Motor neuron (in vitro differentiated cells): ENCODE data around the gene GRID1. TPM values are rescaled to one million over a fixed set of nuclear protein-coding genes. Genes with fewer than 3 reads are reported as not detected.
A peak's percentile ranks its signal among the peaks of the same experiment; 100 is the strongest.

Source experiments
- ATAC-seq, 8 experiments: fragments of 200-7000 bp; cut with Tn5 transposase; replicated peaks in 6 of 8; 2 replicates each; pipeline ENCODE4 v1.8.0; 2021; ENCODE audit warnings: mild to moderate bottlenecking in 8 of 8, moderate library complexity in 8 of 8
- H3K27ac ChIP-seq, 2 donors: fragments of 250-450 bp; sonication (Bioruptor Pico); 2 replicates each; pipeline ENCODE4 v1.9.0; 2021; ENCODE audit warnings: antibody characterized with exemption in 2 of 2, mild to moderate bottlenecking in 2 of 2, moderate library complexity in 1 of 2
- H3K4me1 ChIP-seq, 2 donors: fragments of 250-450 bp; sonication (Bioruptor Pico); replicated peaks in 1 of 2; 2 replicates each; pipeline ENCODE4 v1.6.1; 2021; ENCODE audit warnings: antibody characterized with exemption in 2 of 2, mild to moderate bottlenecking in 2 of 2, moderate library complexity in 1 of 2
- H3K4me3 ChIP-seq, 5 donors: fragments of 250-450 bp; sonication (Bioruptor Pico); 2 replicates each; pipeline ENCODE4 v1.9.0; 2021; ENCODE audit warnings: antibody characterized with exemption in 5 of 5, mild to moderate bottlenecking in 5 of 5, moderate library complexity in 4 of 5
- WGBS, 10 experiments: fragments of 450-650 bp; shearing (Covaris generic); methylation state at CpG; one replicate each; pipeline ENCODE4 v1.0.0; 2022; 5-methylcytosine and 5-hydroxymethylcytosine counted together
- in situ Hi-C, 9 experiments: fragments of 400-800 bp; cut with MboI; loops; one replicate each; pipeline ENCODE4 v1.15.0; 2021; ENCODE audit warnings: low sequenced_read_pairs in 9 of 9, low pct_unique_long_range_greater_than_20kb in 2 of 9; ENCODE audit not compliant: unreplicated experiment in 9 of 9
- total RNA-seq, 8 experiments: library from RNA; unstranded; fragments of 300-600 nt; gene quantifications; 2 replicates each; pipeline versions ENCODE4 v1.2.3 to v1.2.4, GENCODE V29; 2022

The GRID1 gene
- total RNA-seq, 8 experiments from 2014 or later = 0.15 to 10.0 (median 6.0) TPM

DNA sequence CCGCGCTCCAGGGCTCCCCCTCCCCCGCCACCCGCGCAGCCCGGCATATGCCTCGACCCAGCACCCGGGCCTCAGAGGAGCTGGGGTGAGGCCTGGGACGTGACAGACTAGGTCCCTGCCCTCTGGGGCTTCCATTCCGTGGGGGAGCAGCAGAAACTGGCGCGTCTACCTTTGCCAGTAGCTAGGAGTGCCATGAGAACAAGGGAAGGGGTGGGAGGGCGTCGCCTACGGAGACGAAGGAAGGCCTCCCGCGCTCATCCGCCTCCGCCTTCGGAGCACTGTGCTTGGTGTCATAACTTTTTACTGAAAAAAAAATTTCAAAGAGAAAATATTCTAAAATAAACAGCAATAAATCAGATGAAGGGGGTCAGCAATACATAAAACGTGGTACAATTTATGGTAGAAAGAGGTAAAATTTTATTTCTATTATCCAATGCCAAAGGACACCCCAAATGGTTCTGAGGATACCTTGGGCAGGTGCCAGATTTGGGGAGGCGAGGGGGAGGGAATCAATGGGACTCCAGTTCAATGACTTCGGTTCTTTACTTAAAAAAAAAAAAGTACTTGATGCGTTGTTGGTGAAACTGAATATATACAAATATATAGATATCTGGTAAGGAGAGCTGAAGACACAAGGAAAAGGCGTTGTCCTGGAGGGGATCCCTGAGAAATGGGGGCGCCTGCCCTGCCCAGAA, 35.1 kb upstream of the GRID1 start:
- H3K4me1 ChIP-seq = peaks cover 0 to 10% of the 10 kb centered on the region in 2 donors
- ATAC-seq = peak in 1 of 8 experiments; percentile 3
- H3K27ac ChIP-seq = no peak overlapping the region
- in situ Hi-C loops = loop anchor here in 2 of 9 experiments (25.0 kb wide), 1 partner anchor 186 kb away; no protein-coding TSS in a partner anchor
- H3K4me3 ChIP-seq = peak overlapping the region in 4 of 5 donors; percentile 46 to 50 (median 48)
- 4 to 40% (median 31%) methylated on average over 3 to 16 of the region's 27 CpGs; no CpG with 5 or more reads in 1 of the 10 experiments for WGBS, 10 experiments

DNA sequence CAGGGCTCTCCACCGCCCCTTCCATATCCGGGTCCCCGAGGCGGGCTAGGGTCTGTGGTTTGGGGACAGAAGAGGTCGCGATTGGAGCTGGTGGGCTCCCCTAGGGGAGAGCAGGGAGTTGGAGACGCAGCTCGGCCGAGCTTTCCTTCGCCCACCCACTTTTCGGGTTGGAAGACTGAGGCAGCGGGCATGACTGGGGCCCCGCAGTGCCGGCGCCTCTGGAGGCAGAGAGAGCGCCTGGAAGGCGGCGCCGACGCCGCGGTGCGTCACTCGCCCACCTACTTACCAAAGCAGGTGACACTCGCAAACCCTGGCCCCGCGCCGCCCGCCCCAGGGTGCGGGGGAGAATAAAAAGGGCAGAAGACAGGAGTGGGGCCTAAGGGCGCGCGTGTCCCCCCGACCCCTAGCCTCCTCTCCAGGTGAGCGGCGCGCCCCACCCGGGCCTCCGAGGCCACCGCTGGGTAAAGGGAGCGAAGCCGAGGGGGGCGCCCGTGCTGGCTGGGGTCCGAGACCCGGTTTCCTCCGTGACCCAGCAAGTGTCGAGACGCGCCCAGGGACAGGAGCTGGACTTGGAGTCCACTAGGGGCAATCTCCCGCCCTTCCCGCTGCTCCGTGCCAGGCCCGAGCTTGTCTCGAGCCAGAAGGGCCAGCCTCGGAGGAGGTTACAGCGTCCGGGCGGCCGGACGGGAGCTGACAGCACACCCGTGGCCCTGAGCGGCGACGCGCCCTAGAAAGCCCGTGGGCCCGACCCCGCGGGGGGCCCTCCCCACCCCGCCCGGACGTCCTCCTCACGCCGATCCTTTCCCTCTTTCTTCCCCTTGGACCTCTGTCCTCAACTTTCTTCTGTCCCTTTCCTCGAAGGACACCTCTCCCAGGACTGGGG, 34.4 kb upstream of the GRID1 start:
- Histone ChIP-seq H3K27ac (peak overlapping the region in 1 of 2 donors; percentile 65), H3K4me1 (peaks cover 0 to 10% of the 10 kb centered on the region in 2 donors), H3K4me3 (peak overlapping the region; percentile 37 to 50 (median 47))
- peak in 6 of 8 experiments; percentile 5 to 18 (median 8) for ATAC-seq
- WGBS, 10 experiments = 0 to 10% (median 0%) methylated on average over 1 to 7 of the region's 76 CpGs; no CpG with 5 or more reads in 6 of the 10 experiments
- in situ Hi-C loops = loop anchor here in 2 of 9 experiments (25.0 kb wide), 1 partner anchor 186 kb away; no protein-coding TSS in a partner anchor

DNA sequence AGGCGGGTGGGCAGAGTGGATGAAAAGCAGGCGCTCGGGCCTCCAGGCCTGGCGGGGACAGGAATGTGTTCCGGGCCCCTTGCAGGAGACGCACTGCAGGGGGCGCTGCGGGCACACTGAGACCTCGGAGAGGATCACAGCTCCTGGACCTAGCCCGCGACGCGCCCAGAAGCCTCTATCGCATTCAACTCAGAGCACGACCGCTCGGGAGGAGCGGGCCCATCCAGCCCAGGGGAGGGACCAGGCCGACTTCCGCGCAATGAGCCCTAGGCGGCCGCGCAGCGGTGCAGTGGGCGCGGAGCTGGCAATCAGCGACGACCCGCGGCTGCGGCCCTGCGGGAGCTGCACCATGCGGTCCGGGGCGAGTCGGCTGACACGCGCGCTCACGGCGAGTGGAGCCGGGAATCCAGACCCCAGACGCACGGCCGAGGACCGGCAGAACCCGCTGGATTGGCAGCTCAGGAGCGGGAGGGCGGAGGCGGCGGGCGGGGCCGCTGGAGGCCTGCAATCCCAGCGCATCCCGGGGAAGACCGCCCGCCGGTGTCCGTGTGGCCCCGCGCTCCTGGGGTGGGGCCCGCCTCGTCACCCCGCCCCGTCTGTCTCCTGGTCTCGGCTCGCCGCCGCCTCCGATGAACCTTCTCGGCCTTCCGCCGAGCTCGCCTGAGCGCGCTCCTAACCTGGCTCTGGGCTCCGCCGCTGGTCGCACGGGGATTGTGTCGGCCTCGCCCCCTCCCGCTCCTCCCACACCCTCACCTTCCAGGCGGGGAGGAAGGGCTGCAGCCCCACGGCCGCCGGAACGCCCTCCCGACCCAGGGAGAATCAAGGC, 33.5 kb upstream of the GRID1 start:
- WGBS, 10 experiments = 0 to 17% (median 0%) methylated on average over 1 to 8 of the region's 90 CpGs; no CpG with 5 or more reads in 5 of the 10 experiments
- in situ Hi-C loops = loop anchor here in 5 of 9 experiments (10.0 to 25.0 kb wide), 3 partner anchors 185 to 1788 kb away; no protein-coding TSS in a partner anchor
- Histone ChIP-seq H3K4me1 (peaks cover 0 to 10% of the 10 kb centered on the region in 2 donors), H3K27ac (peak overlapping the region; percentile 63 to 65), H3K4me3 (peak overlapping the region; percentile 37 to 50 (median 47))
- ATAC-seq = peak; percentile 92 to 97 (median 96)

DNA sequence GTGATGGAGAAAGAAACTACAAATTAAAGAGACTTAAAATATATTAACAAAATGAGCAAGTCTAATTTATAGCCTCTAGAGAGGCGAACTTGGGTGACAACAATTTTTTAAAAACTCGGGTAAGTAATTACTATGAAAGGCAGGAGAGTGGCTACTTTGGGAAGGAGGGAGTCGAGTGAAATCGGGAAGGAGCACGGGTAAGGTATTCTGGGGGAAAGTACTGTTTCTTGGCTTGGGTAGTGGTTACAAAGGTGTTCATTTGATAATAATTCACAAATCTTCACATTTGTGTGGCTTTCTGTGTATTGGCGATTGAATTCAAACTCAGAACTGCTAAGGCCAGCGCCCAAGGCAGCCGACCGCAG, 32.9 kb upstream of the GRID1 start:
- in situ Hi-C loops = loop anchor here in 4 of 9 experiments (10.0 to 25.0 kb wide), 2 partner anchors 185 to 1787 kb away; no protein-coding TSS in a partner anchor
- no peak for ATAC-seq
- no peak overlapping the region for H3K27ac ChIP-seq
- peaks cover 0 to 10% of the 10 kb centered on the region in 2 donors for H3K4me1 ChIP-seq
- peak overlapping the region; percentile 37 to 50 (median 47) for H3K4me3 ChIP-seq
- 14 to 72% (median 45%) methylated on average over 3 to 9 of the region's 9 CpGs; no CpG with 5 or more reads in 2 of the 10 experiments for WGBS, 10 experiments

DNA sequence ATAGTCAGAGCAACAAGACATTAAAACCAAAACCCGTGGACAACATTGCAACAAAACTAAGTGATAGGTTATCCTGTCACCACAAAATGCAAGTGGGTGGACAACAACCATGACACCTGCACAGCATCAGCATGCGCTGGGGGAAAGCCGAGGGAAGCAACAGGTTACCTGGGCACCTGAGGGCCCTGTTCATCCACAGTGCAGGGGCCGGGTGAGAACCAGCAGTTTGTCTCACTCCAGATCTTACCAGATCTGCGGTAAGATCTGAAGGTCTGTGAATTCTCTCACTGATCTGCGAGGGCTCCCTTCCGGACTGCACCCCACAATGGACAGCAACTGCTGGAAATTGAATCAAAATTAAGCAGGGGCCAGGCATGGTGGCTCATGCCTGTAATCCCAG, 30.5 kb upstream of the GRID1 start:
- in situ Hi-C loops = loop anchor here in 4 of 9 experiments (10.0 to 25.0 kb wide), 2 partner anchors 188 to 1785 kb away; no protein-coding TSS in a partner anchor
- WGBS, 10 experiments = 29 to 100% (median 75%) methylated on average over 1 to 6 of the region's 7 CpGs; no CpG with 5 or more reads in 3 of the 10 experiments
- Histone ChIP-seq H3K4me3 (no peak overlapping the region), H3K4me1 (peaks cover 12 to 14% of the 10 kb centered on the region in 2 donors), H3K27ac (no peak overlapping the region)
- ATAC-seq = no peak

DNA sequence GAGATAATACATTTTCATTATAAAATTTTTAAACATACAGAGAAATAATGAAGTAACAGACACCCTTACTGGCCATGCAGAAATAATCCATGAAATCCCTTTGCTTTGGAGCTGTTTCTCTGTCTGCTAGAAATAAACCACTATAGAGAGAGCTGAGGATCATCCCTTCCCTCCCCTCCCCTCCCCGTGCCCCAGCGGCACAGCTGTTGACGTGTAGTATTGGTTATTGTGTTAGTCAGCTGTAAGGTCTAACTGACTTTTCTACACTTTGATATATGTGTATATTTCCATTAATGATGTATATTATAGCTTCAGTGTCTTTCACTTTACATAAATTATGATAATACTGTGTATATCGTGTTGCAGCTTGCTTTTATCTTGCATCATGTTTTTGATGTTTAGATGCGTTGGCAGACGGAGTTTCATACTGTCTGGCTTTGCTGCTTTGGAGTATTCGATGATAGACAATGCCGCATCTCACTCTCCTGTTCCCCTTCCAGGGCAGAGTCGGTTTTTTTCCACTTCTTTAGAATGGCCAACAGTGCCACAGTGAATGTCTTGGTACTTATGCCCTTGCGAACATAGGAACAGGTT, 27.4 kb upstream of the GRID1 start:
- WGBS, 10 experiments = 0 to 100% (median 60%) methylated on average over 1 to 10 of the region's 10 CpGs
- Histone ChIP-seq H3K4me3 (no peak overlapping the region), H3K27ac (no peak overlapping the region), H3K4me1 (peaks cover 12 to 14% of the 10 kb centered on the region in 2 donors)
- in situ Hi-C loops = loop anchor here in 4 of 9 experiments (10.0 to 25.0 kb wide), 2 partner anchors 191 to 1782 kb away; no protein-coding TSS in a partner anchor
- peak; percentile 52 to 87 (median 72) for ATAC-seq

DNA sequence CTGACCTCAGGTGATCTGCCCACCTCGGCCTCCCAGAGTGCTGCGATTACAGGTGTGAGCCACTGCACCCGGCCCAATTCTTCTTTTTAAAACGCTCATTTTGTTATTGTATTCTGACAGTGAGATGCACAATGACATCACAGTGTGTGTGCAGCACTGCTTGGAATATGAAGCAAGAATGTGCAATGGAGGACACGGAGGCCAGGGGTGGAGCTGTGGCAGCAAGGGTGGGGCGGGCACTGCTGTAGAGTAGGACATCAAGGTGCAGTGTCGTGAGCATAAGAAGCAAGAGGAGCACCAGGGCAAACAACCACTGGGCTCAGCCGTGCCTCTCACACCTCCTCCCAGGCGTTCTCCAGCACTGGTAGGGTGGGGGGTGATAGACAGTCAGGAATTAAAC, 26.8 kb upstream of the GRID1 start:
- WGBS, 10 experiments = 26 to 83% (median 29%) methylated on average over 1 to 6 of the region's 9 CpGs; no CpG with 5 or more reads in 7 of the 10 experiments
- Histone ChIP-seq H3K4me3 (no peak overlapping the region), H3K4me1 (peaks cover 12 to 14% of the 10 kb centered on the region in 2 donors), H3K27ac (no peak overlapping the region)
- ATAC-seq = peak; percentile 13 to 94 (median 68)
- in situ Hi-C loops = loop anchor here in 4 of 9 experiments (10.0 to 25.0 kb wide), 2 partner anchors 191 to 1781 kb away; no protein-coding TSS in a partner anchor

DNA sequence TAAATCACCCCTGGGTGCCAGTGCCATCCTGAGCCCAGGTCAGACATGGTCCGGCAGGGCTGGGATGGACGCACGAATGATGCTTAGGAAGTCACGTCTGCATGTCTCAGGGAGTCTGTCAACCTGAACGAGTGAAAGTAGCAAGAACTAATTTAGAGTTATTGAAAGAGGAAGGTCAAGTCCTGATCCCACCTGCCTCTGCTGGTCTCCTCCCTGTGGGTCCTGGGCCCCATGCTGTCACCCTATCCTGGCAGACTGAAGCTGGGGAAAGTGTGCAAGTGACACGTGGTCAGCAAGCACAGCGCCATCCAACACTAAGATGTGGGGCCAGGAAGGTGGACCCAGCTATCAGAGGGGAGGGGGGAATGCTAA, 26.1 kb upstream of the GRID1 start:
- WGBS, 10 experiments = 50 to 100% (median 92%) methylated on average over 1 to 5 of the region's 7 CpGs; no CpG with 5 or more reads in 3 of the 10 experiments
- Histone ChIP-seq H3K4me1 (peaks cover 12 to 14% of the 10 kb centered on the region in 2 donors), H3K27ac (no peak overlapping the region), H3K4me3 (no peak overlapping the region)
- no peak for ATAC-seq
- in situ Hi-C loops = loop anchor here in 4 of 9 experiments (10.0 to 25.0 kb wide), 2 partner anchors 192 to 1780 kb away; no protein-coding TSS in a partner anchor

DNA sequence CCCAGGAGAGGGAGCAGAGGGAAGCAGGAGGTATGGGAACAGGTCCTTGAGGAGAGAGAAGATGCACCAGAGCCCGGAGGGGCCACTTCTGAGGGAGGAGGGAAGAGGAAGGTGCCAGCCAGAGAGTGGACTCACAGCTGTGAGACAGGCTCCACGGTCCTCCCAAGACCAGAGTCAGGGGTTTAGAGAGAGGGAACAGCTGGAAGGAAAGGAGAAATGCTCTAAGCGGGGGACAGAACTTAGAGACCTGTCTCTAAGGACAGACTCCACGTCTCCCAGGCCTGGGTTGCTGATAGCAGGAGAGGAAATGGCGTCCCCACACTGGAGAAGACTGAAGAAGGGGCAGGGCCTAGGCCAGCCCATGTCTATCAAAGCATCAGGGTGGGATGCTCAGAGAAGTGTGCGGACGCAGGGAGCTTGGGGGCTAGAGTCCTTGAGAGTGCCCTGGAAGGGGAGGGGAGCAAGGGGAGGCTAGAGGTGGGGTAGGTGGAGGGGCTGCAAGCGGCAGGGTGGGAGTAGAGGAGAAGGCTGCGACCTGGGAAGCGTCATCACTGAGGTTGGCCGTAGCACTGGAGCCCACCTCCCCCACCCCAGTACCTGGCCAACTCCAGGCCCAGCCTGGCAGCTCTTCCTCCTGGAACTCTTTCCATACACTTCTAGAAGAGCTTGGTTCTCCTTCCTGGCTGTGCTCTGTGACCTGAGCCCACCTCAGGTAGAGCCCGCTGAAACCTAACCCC, 25.6 kb upstream of the GRID1 start:
- in situ Hi-C loops = loop anchor here in 4 of 9 experiments (10.0 to 25.0 kb wide), 2 partner anchors 193 to 1780 kb away; no protein-coding TSS in a partner anchor
- 23 to 81% (median 60%) methylated on average over 1 to 5 of the region's 12 CpGs; no CpG with 5 or more reads in 3 of the 10 experiments for WGBS, 10 experiments
- H3K4me1 ChIP-seq = peaks cover 12 to 14% of the 10 kb centered on the region in 2 donors
- no peak for ATAC-seq
- H3K4me3 ChIP-seq = no peak overlapping the region
- H3K27ac ChIP-seq = no peak overlapping the region

DNA sequence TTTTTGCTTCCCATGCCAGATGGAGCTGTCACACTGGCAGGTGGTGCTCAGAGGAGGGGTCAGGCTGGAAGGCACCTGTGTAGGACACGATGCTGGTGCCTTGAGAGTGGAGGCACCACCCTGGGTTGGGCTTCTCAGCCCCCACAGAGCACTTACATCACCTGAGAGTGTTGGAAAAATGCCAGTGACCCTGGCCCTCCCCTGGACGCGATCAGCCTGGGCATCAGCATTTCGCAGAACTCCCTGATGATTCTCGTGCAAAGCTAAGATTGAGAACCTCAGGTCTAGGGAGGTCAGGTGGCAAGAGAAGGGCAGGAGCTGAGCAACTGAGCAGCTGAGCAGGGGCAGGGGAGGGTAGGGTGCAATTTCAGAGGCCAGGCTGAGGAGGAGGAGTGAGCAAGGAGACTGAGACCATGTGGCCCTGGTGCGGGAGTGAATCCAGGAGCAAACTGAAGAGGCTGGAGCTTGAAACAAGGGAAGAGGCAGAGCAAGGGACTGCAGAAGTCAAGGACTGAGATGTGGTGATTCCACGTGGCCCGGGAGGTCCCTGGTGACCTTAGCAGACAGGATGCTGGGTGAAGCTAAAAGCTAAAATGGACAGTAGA, 24.7 kb upstream of the GRID1 start:
- Histone ChIP-seq H3K27ac (no peak overlapping the region), H3K4me3 (no peak overlapping the region), H3K4me1 (peaks cover 12 to 14% of the 10 kb centered on the region in 2 donors)
- in situ Hi-C loops = loop anchor here in 4 of 9 experiments (10.0 to 25.0 kb wide), 2 partner anchors 193 to 1779 kb away; no protein-coding TSS in a partner anchor
- ATAC-seq = no peak
- 83 to 100% (median 93%) methylated on average over 2 to 8 of the region's 8 CpGs; no CpG with 5 or more reads in 3 of the 10 experiments for WGBS, 10 experiments
